GM13977 (cell line): ENCODE results near the gene YES1.
"Not testable (repeated sequence)": the region's sequence is repeated elsewhere in the genome, so short reads cannot be mapped to it uniquely, and the experiment has no call there.

Source experiments
- DNase-seq: peaks from one replicate; pipeline ENCODE4 v3.0.0; 2012; ENCODE audit warnings: low spot score
- in situ Hi-C: fragments of 300-500 bp; cut with MboI; formaldehyde crosslinking; loops from one replicate; pipeline ENCODE4 v1.12.0; 2022; ENCODE audit warnings: low sequenced_read_pairs, low pct_unique_long_range_greater_than_20kb, mixed read lengths, inconsistent platforms; ENCODE audit not compliant: unreplicated experiment
- TF ChIP-seq, protein P1 (sequence below): IDR thresholded peaks from 2 replicates; pipeline ENCODE4 v1.5.1; 2012; ENCODE audit warnings: mild to moderate bottlenecking, control low read depth; ENCODE audit not compliant: insufficient read depth; ENCODE audit errors: extremely low read depth, missing control alignments

YES1 gene

DNA sequence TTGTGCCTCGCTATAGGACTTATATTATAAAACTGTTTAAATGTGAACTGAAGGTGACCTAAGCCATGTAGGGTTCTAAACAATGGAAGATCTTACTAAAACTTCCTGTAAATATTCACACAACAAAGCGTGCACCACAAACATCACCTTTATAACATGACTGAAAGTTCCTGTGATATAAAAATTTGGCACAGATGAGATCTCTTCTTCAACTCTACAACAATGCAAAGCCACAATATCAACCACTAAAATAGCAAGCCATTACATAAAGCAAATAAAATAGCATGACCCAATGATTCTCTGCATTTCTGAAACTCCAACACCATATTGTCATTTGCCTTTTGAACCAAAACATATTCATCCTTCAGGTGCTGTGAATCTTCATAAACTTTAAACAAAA lies 3.5 kb downstream of the YES1 start:
- in situ Hi-C loops, result no loop called here
- DNase-seq, result no peak
- TF ChIP-seq, protein P1, sequence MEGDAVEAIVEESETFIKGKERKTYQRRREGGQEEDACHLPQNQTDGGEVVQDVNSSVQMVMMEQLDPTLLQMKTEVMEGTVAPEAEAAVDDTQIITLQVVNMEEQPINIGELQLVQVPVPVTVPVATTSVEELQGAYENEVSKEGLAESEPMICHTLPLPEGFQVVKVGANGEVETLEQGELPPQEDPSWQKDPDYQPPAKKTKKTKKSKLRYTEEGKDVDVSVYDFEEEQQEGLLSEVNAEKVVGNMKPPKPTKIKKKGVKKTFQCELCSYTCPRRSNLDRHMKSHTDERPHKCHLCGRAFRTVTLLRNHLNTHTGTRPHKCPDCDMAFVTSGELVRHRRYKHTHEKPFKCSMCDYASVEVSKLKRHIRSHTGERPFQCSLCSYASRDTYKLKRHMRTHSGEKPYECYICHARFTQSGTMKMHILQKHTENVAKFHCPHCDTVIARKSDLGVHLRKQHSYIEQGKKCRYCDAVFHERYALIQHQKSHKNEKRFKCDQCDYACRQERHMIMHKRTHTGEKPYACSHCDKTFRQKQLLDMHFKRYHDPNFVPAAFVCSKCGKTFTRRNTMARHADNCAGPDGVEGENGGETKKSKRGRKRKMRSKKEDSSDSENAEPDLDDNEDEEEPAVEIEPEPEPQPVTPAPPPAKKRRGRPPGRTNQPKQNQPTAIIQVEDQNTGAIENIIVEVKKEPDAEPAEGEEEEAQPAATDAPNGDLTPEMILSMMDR, result no peak

DNA sequence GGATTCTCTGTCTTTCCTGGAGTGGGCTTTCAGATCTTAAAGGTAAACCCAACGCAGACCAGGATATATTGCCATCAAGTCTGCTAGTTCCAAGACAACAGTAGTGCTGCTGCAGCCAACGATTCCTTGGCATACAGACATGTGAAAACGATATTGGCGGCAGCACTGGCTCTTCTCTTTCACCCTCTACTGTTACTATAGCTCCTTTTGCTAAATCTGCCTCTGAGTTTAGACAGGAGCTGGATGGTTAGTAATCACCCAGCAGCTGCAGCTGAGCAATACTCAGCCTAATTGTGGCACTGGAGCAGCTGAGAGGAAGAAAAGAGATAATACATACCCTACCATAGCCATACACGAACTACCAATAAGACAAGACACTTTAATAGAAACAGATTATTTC lies 4.0 kb downstream of the YES1 start:
- no peak for DNase-seq

DNA sequence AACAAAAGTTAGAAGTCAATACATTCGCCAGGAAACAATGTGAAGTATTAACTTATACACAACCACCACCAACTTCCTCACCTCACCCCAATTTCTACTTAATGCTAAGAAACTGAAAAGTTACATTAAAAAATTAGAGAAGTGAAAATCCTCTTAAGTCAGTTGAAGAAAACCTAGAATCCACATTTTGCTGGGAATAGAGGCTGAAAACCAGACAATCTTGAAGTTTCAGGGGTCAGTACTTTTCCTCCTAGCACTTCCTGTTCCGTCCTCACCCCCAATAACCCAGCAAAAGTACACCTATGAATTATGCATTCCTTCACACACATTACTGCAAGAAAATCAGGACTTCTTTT lies 6.3 kb downstream of the YES1 start:
- TF ChIP-seq, protein P1, result no peak
- in situ Hi-C loops, result no loop called here
- no peak for DNase-seq

More for the DNA sequence above, 4.0 kb downstream of the YES1 start:
- TF ChIP-seq, protein P1, result no peak
- in situ Hi-C loops, result no loop called here

DNA sequence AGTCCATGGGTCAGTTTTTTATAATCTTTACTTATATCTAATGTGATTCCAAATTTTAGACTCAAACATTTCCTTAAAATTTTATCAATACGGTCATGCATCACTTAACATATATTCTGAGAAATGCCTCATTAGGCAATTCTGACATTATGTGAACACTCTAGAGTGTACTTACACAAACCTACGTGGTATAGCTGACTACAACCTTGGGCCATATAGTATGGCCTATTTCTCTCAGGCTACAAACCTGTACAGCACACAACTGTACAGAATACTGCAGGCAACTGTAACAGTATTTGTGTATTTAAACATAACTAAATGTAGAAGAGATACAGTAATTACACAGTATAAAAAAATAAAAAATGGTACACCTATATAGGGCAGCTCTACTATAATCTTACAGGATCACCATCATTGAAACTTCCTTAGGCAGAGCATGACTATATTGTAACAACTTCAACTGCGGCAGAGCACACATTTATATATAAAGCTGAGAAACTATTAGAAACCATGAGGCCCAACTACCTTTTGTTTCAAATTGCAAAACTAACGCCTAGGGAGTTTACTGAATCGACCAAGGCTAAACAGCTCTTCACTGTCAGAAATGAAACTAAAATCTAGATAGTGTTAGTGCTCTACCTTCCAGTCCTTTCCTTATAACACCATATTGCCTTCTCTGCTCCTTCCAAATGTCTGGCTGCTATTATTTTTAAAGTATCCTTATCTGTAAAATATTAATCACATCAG lies 6.9 kb downstream of the YES1 start:
- TF ChIP-seq, protein P1, result no peak
- DNase-seq, result no peak
- in situ Hi-C loops, result no loop called here

DNA sequence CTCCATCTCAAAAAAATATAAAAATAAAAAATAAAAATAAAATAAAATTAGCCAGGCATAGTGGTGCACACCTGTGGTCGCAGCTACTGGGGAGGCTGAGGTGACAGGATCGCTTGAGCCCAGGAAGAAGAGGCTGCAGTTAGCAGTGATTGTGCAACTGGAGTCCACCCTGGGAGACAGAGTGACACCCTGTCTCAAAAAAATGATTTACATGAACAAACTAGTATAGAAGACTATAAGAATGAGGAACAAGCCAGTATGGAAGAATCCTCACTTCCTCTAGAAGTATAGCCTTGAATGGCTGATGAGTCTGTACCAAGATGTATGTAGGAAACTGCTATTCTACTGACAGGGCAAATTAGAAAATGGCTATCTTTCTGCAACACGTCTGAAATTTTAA lies 10.9 kb downstream of the YES1 start:
- DNase-seq, result no peak
- TF ChIP-seq, protein P1, result no peak
- in situ Hi-C loops, result no loop called here

DNA sequence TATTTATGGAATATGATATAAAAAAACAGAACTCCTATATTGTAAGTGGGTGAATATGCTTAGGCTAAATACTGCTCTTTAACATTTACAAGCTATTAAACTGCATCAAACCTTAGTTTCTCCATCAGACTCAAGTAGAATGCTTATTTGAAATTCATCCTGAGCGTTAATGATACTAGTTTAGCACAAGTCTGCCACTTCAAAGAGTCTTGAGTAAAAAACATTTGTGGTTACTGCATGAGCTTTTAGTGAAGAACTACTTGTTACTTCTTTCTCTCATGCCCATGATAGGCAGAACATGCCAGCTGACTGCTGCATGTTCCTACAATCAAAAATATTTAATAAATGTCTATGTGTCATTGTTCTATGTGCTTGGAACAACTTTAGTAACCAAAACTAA lies 12.1 kb downstream of the YES1 start:
- in situ Hi-C loops, result no loop called here
- TF ChIP-seq, protein P1, result no peak
- no peak for DNase-seq

DNA sequence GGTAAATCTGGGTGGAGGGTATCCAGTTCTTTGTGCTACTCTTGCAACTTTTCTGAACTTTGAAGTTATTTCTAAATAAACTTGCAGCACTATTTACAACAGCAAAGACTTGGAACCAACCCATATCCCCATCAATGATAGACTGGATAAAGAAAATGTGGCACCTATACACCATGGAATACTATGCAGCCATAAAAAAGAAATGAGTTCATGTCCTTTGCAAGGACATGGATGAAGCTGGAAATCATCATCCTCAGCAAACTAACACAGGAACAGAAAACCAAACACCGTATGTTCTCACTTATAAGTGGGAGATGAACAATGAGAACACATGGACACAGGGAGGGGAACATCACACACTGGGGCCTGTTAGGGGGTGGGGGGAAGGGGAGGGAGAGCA lies 16.7 kb downstream of the YES1 start:
- DNase-seq, in situ Hi-C loops: not testable (repeated sequence)
